Left lung (tissue), 10 donors: ENCODE measurements around the gene DNM3. TPM values are rescaled to one million over a fixed set of nuclear protein-coding genes. Genes with fewer than 3 reads are reported as not detected.

ENCODE experiments used
- ATAC-seq: fragments of 200-7000 bp; cut with Tn5 transposase; one replicate; pipeline ENCODE4 v1.9.1; 2020; ENCODE audit warnings: moderate library complexity
- DNase-seq, 4 donors: peaks; one replicate each; pipeline ENCODE4 v3.0.0-alpha.2; 2013 to 2020
- H3K27ac ChIP-seq, 2 donors: fragments of 200-600 bp; sonication (generic) in 1 of 2; one replicate each; pipeline versions ENCODE4 v1.5.0 to v1.8.0; 2020 to 2021
- H3K27me3 ChIP-seq, 2 donors: fragments of 200-600 bp; sonication (generic) in 1 of 2; one replicate each; pipeline versions ENCODE4 v1.5.0 to v1.8.0; 2020 to 2021
- H3K36me3 ChIP-seq, 2 donors: fragments of 200-600 bp; sonication (generic) in 1 of 2; one replicate each; pipeline versions ENCODE4 v1.5.0 to v1.8.0; 2020 to 2021
- H3K4me1 ChIP-seq, 2 donors: fragments of 200-600 bp; one replicate each; pipeline ENCODE4 v1.8.0; 2021
- H3K4me3 ChIP-seq, 2 donors: fragments of 200-600 bp; sonication (generic) in 1 of 2; one replicate each; pipeline versions ENCODE4 v1.5.0 to v1.8.0; 2020 to 2021; ENCODE audit warnings: mild to moderate bottlenecking in 1 of 2
- H3K9me3 ChIP-seq, 2 donors: fragments of 200-600 bp; sonication (generic) in 1 of 2; one replicate each; pipeline versions ENCODE4 v1.5.0 to v1.8.0; 2020 to 2021
- intact Hi-C, 2 donors: fragments of 100-400 bp; cut with DNase I; formaldehyde crosslinking; loops; one replicate each; pipeline versions ENCODE4 v1.11.2 to v1.14.2; 2022
- polyA plus RNA-seq, 6 donors: library from polyadenylated mRNA; unstranded; fragments of 120-200 nt; gene quantifications; one replicate each; pipeline ENCODE4 v1.2.1, GENCODE V29; 2013; ENCODE audit not compliant: insufficient read length in 6 of 6
- total RNA-seq, 2 donors: library from RNA; stranded (reverse); fragmentation: NEBNext Ultra II Directional; extraction: Animal tissue kit (Norgen Biotek cat#: 25700); gene quantifications; one replicate each; pipeline ENCODE4 v1.2.1, GENCODE V29; 2021
- TF ChIP-seq, protein P1 (sequence below), 2 donors: fragments of 200-600 bp; sonication (generic) in 1 of 2; IDR thresholded peaks; one replicate each; pipeline versions ENCODE4 v1.5.0 to v1.8.0; 2021; ENCODE audit warnings: antibody characterized with exemption in 2 of 2
- donor health status: DM: no; HTN: yes; CAD: no.
- donor health status: DM: no; HTN: no; CAD: no.

DNM3 gene
- total and polyA plus RNA-seq, 8 donors, result 5.2 to 7.7 (median 6.3) TPM

DNA sequence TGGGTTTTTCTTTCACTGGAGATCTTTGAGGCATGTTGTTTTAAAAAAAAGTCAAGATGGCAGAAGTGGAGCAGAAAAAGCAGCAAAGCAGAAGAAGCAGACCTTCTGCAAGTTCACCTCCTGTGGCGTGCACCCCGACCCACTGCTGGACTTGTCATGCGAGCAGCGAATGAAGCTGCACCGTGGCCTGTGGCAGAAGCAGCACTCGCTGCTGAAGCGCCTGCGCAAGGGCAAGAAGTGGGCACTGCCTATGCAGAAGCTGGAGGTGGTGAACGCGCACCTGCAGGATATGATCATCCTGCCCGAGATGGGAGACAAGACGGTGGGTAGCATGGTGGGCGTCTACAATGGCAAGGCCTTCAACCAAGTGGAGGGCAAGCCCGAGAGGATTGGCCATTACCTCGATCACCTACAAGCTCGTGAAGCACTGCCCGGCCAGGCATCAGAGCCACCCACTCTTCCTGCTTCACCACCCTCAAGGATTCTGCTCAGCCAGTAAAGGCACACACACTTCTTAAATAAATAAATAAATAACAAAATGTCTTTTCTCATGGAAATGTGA, 37.8 kb upstream of the DNM3 start:
- TF ChIP-seq, protein P1, sequence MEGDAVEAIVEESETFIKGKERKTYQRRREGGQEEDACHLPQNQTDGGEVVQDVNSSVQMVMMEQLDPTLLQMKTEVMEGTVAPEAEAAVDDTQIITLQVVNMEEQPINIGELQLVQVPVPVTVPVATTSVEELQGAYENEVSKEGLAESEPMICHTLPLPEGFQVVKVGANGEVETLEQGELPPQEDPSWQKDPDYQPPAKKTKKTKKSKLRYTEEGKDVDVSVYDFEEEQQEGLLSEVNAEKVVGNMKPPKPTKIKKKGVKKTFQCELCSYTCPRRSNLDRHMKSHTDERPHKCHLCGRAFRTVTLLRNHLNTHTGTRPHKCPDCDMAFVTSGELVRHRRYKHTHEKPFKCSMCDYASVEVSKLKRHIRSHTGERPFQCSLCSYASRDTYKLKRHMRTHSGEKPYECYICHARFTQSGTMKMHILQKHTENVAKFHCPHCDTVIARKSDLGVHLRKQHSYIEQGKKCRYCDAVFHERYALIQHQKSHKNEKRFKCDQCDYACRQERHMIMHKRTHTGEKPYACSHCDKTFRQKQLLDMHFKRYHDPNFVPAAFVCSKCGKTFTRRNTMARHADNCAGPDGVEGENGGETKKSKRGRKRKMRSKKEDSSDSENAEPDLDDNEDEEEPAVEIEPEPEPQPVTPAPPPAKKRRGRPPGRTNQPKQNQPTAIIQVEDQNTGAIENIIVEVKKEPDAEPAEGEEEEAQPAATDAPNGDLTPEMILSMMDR (IDR thresholded peaks at IDR 0.05), result no peak
- H3K27me3 ChIP-seq, result no peaks in the 10 kb centered on the region
- peaks cover 0 to 22% of the 10 kb centered on the region in 2 donors for H3K4me1 ChIP-seq
- no peak overlapping the region for H3K27ac ChIP-seq
- no peaks in the 10 kb centered on the region for H3K9me3 ChIP-seq
- intact Hi-C loops, result loop anchor here in 1 of 2 donors (5.0 kb wide), 1 partner anchor 179 kb away; no protein-coding TSS in a partner anchor
- DNase-seq, result no peak
- peaks cover 0 to 8% of the 10 kb centered on the region in 2 donors for H3K36me3 ChIP-seq
- H3K4me3 ChIP-seq, result no peak overlapping the region
- no peak for ATAC-seq

DNA sequence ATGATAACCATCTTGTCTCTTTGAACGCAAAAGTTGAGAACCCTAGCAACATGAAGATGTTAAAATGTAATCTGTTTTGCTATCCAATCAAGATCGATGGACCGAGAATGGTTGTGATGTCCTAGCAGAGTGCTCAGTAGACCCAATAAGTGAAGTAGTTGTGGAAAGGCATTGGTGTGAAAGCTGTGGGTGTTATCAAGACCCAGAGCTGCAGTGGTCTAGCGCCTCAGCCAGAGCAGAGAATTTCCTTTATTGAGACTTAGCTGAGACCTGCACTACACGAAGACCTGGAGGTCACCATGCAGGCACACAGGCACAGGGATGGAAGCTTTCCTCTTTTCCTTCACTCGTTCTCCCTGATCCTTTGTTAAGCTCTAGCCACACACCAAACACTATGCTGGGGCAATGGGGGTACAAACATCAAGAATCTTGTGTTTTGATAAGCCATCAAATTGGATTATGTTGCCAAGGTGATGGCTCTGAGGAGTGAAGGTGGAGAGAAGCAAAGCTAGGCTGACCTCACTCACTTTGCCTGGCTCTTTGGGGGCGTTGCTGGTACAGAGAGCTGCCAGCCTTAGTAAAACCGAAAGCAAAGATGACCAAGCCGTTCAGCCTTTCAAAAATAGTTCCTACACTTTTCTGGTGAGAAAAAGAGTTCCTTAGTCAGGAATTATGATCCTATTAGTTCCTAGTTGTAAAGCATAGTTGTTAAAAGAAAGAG, 35.7 kb upstream of the DNM3 start:
- Histone ChIP-seq H3K27me3 (no peaks in the 10 kb centered on the region), H3K9me3 (no peaks in the 10 kb centered on the region), H3K4me1 (peaks cover 0 to 22% of the 10 kb centered on the region in 2 donors), H3K4me3 (no peak overlapping the region), H3K36me3 (peaks cover 0 to 2% of the 10 kb centered on the region in 2 donors), H3K27ac (peak overlapping the region in 1 of 2 donors; percentile 18)
- DNase-seq (no peak), ATAC-seq (peak; percentile 57)
- TF ChIP-seq, protein P1 (IDR thresholded peaks at IDR 0.05), result no peak
- intact Hi-C loops, result no loop called here

DNA sequence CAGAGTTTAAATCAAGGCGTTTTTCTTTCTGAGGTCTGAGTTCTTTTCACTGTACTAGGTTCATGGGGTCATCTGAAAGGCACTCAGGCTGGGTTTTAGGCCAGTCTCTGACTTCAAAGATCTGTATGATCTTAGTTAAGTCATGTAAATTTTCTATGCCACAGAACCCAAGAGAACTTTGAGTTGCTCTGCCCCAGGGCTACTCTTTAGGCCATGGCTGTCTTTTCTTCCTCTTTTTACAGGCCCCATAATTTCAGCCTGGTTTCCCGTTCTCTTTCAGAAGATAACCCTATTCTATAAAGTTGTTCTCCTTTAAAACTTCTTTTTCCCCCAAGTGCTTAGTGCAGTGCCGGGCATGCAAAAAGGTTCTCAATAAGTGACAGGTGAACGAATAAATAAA, 33.7 kb upstream of the DNM3 start:
- H3K27ac ChIP-seq, result no peak overlapping the region
- H3K9me3 ChIP-seq, result no peaks in the 10 kb centered on the region
- H3K4me1 ChIP-seq, result peaks cover 0 to 21% of the 10 kb centered on the region in 2 donors
- intact Hi-C loops, result no loop called here
- H3K4me3 ChIP-seq, result no peak overlapping the region
- TF ChIP-seq, protein P1 (IDR thresholded peaks at IDR 0.05), result no peak
- DNase-seq, result no peak
- no peaks in the 10 kb centered on the region for H3K27me3 ChIP-seq
- no peaks in the 10 kb centered on the region for H3K36me3 ChIP-seq
- no peak for ATAC-seq

DNA sequence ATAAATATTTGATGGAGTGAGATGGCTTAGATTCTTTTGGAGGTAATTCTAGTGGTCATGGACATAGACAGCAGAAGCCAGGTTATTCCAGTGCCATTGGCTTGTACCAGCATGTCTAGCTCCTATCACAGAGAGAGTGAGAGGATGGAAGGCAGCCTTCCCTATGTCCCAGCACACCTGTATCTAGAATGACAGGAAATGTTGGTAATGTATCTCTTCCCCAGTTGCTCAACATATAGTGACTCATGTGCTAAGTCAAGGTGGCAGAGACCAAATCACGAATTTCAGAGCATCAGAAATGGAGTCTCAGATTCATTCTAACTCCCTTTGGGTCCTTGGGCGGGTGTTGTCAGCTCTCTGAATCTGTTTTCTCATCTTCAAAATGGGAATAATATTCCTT, 31.5 kb upstream of the DNM3 start:
- no peaks in the 10 kb centered on the region for H3K9me3 ChIP-seq
- no peak overlapping the region for H3K4me3 ChIP-seq
- intact Hi-C loops, result no loop called here
- no peaks in the 10 kb centered on the region for H3K27me3 ChIP-seq
- H3K4me1 ChIP-seq, result peaks cover 0 to 11% of the 10 kb centered on the region in 2 donors
- no peak for DNase-seq
- no peak for ATAC-seq
- H3K36me3 ChIP-seq, result no peaks in the 10 kb centered on the region
- H3K27ac ChIP-seq, result no peak overlapping the region
- TF ChIP-seq, protein P1 (IDR thresholded peaks at IDR 0.05), result no peak

DNA sequence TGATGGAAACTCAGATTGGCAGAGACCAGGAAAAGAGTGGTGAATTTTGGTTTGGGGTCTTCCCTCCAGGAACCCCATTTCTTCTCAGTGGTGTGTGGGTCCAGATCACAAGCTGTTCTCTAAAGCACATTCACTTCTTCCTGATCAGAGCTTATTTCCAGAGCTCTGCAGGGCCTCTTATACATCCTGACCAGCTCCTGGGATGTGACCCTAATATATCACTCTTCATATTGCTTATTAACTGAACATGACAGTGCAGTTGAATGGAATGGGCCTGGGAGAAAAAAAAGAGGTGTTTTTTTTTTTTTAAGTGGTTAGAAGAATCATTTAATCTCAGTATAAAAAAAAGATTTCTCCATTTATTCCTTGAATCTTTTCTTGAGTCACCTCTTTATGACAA, 29.6 kb upstream of the DNM3 start:
- Histone ChIP-seq H3K27ac (no peak overlapping the region), H3K4me1 (peaks cover 0 to under 1% of the 10 kb centered on the region in 2 donors), H3K4me3 (no peak overlapping the region), H3K27me3 (no peaks in the 10 kb centered on the region), H3K36me3 (no peaks in the 10 kb centered on the region), H3K9me3 (no peaks in the 10 kb centered on the region)
- ATAC-seq, result no peak
- TF ChIP-seq, protein P1 (IDR thresholded peaks at IDR 0.05), result no peak
- no peak for DNase-seq
- intact Hi-C loops, result no loop called here
